ENCODE results near the gene L3HYPDH.

- TF ChIP-seq, protein P1, sequence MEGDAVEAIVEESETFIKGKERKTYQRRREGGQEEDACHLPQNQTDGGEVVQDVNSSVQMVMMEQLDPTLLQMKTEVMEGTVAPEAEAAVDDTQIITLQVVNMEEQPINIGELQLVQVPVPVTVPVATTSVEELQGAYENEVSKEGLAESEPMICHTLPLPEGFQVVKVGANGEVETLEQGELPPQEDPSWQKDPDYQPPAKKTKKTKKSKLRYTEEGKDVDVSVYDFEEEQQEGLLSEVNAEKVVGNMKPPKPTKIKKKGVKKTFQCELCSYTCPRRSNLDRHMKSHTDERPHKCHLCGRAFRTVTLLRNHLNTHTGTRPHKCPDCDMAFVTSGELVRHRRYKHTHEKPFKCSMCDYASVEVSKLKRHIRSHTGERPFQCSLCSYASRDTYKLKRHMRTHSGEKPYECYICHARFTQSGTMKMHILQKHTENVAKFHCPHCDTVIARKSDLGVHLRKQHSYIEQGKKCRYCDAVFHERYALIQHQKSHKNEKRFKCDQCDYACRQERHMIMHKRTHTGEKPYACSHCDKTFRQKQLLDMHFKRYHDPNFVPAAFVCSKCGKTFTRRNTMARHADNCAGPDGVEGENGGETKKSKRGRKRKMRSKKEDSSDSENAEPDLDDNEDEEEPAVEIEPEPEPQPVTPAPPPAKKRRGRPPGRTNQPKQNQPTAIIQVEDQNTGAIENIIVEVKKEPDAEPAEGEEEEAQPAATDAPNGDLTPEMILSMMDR (IDR thresholded peaks at IDR 0.05): no peak
- TF ChIP-seq POLR2AphosphoS5 (IDR thresholded peaks at IDR 0.05): no peak
- no peak for TF ChIP-seq POLR2A (IDR thresholded peaks at IDR 0.05)
- TF ChIP-seq EP300 (IDR thresholded peaks at IDR 0.05): no peak
These were observed 45.0 kb upstream of the L3HYPDH start for GRCh38 chr14:59529189-59529588.
